ENCODE results near the gene RNGTT. TPM values are rescaled to one million over a fixed set of nuclear protein-coding genes. Genes with fewer than 3 reads are reported as not detected.
A peak's percentile ranks its signal among the peaks of the same experiment; 100 is the strongest.
"Not testable (repeated sequence)": the region's sequence is repeated elsewhere in the genome, so short reads cannot be mapped to it uniquely, and the experiment has no call there.

The RNGTT gene
- polyA plus RNA-seq, 4 donors, result 3.8 to 8.3 (median 4.7) TPM

DNA sequence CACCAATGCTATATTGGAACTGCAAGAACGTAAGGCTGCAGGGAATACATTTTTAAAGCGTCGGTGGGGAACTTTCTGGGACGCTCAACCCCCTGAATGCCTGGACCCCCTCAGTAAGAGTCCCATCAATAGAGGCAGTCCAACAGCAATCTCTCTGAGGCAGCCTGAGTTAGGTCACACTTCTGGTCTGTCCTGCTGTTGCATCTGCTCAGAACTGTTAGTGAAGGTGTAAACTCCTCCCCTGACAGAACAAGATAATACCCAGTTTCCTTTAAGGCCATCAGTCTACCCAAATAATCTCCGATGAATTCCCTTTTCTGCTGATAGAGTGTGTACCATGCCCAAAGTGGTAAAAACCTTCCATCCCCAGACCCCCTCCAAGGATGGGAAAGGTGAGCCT lies 1.1 kb upstream of the RNGTT start:
- H3K9me3 ChIP-seq (ENCODE audit: control insufficient read depth in 2 of 2, insufficient read depth in 1 of 2, low read depth in 1 of 2, low read length in 1 of 2), result peaks cover 0 to 34% of the 10 kb centered on the region in 2 donors
- peak overlapping the region in 1 of 3 donors; percentile 81 for H3K4me3 ChIP-seq (ENCODE audit: low read depth in 1 of 3, low read length in 3 of 3)
- H3K4me1 ChIP-seq (ENCODE audit: control insufficient read depth in 3 of 3, insufficient read depth in 2 of 3, low read depth in 1 of 3, low read length in 2 of 3), result peaks cover 0 to 8% (median 5%) of the 10 kb centered on the region in 3 donors
- no peaks in the 10 kb centered on the region for H3K27me3 ChIP-seq (ENCODE audit: control insufficient read depth in 3 of 3, insufficient read depth in 3 of 3, low read length in 3 of 3)
- 59 to 84% (median 74%) methylated on average over 5 of the region's 5 CpGs for WGBS, 3 donors
- FAIRE-seq, result no peak
- no peaks in the 10 kb centered on the region for H3K36me3 ChIP-seq (ENCODE audit: control insufficient read depth in 3 of 3, insufficient read depth in 2 of 3, low read depth in 1 of 3, low read length in 3 of 3)
- DNase-seq, result no peak
- no peak overlapping the region for H3K27ac ChIP-seq (ENCODE audit: low read depth in 1 of 3, low read length in 2 of 3)

DNA sequence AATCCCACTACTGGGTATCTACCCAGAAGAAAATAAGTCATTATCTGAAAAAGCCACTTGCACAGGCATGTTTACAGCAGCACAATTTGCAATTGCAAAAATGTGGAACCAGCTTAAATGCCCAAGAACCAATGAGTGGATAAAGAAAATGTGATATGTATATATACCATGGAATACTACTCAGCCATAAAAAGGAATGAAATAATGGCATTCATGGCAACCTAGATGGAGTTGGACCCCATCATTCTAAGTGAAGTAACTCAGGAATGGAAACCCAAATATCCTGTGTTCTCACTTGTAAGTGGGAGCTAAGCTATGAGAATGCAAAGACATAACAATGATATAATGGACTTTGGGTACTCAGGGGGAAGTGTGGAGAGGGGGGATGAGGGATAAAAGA lies 4.6 kb downstream of the RNGTT start:
- DNase-seq (no peak), FAIRE-seq (no peak)
- H3K27me3 ChIP-seq (ENCODE audit: control insufficient read depth in 3 of 3, insufficient read depth in 3 of 3, low read length in 3 of 3), result no peaks in the 10 kb centered on the region
- peaks cover 0 to 8% (median 0%) of the 10 kb centered on the region in 3 donors for H3K4me1 ChIP-seq (ENCODE audit: control insufficient read depth in 3 of 3, insufficient read depth in 2 of 3, low read depth in 1 of 3, low read length in 2 of 3)
- no peak overlapping the region for H3K27ac ChIP-seq (ENCODE audit: low read depth in 1 of 3, low read length in 2 of 3)
- H3K9me3 ChIP-seq (ENCODE audit: control insufficient read depth in 2 of 2, insufficient read depth in 1 of 2, low read depth in 1 of 2, low read length in 1 of 2), result peaks cover 0 to 12% of the 10 kb centered on the region in 2 donors
- peaks cover 0 to 2% (median 0%) of the 10 kb centered on the region in 3 donors for H3K36me3 ChIP-seq (ENCODE audit: control insufficient read depth in 3 of 3, insufficient read depth in 2 of 3, low read depth in 1 of 3, low read length in 3 of 3)
- H3K4me3 ChIP-seq (ENCODE audit: low read depth in 1 of 3, low read length in 3 of 3), result no peak overlapping the region

DNA sequence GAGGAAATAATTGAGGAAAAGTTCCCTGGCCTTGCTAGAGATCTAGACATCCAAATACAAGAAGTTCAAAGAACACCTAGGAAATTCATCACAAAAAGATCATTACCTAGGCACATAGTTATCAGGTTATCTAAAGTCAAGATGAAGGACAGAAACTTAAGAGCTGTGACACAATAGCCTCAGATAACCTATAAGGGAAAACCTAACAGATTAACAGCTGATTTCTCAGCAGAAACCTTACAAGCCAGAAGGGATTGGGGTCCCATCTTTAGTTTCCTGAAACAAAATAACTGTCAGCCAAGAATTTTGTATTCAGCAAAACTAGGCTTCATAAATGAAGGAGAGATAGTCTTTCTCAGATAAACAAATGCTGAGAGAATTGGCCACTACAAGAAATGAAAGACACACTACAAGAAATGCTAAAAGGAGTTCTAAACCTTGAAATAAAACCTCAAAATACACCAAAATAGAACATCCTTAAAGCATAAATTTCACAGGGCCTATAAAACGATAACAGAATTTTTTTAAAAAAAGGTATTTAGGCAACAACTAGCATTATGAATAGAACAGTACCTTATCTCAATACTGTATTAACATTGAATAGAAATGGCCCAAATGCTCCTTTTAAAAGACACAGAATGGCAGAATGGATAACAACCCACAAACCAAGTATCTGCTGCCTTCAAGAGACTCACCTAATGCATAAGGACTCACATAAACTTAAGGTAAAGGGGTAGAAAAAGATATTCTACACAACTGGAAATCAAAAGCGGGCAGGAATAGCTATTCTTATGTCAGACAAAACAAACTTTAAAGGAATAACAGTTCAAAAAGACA lies 9.7 kb downstream of the RNGTT start:
- Histone ChIP-seq H3K36me3 (ENCODE audit: control insufficient read depth in 3 of 3, insufficient read depth in 2 of 3, low read depth in 1 of 3, low read length in 3 of 3) (peaks cover 0 to 12% (median 0%) of the 10 kb centered on the region in 3 donors), H3K9me3 (ENCODE audit: control insufficient read depth in 2 of 2, insufficient read depth in 1 of 2, low read depth in 1 of 2, low read length in 1 of 2) (peaks cover 0 to 39% of the 10 kb centered on the region in 2 donors), H3K27me3 (ENCODE audit: control insufficient read depth in 3 of 3, insufficient read depth in 3 of 3, low read length in 3 of 3) (no peaks in the 10 kb centered on the region), H3K4me1 (ENCODE audit: control insufficient read depth in 3 of 3, insufficient read depth in 2 of 3, low read depth in 1 of 3, low read length in 2 of 3) (no peaks in the 10 kb centered on the region), H3K4me3 (ENCODE audit: low read depth in 1 of 3, low read length in 3 of 3) (no peak overlapping the region), H3K27ac (ENCODE audit: low read depth in 1 of 3, low read length in 2 of 3) (no peak overlapping the region)
- 97% methylated on average over 2 of the region's 2 CpGs for WGBS, 3 donors
- FAIRE-seq (no peak), DNase-seq (no peak)

DNA sequence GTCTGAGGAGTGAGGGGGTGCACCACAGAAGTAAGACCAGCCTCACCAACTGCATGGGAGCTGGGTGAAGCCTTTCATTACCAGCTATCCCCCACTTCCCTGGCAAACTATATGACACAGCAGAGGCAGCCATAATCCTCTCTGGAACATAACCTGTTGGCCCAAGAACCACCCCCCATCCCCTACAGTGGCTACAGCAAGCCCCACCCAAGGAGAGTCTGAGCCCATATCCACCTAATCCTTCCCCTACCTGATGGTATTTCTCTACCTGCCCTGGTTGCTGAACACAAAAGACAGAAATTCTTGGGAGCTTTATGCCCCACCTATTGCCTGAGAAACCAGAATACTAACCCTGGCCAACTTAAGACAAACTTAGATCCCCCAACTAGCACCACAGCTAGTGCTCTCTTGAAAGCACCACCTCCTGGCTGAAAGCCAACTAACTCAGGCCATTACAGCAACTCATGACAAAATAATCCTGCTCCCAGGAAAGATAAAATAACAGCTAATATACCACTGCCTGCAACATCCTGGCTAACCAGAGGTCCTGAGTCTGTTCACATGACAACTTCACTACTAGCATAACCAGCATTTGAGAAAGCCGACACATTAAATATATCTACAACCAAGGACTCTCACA lies 11.2 kb downstream of the RNGTT start:
- H3K27ac ChIP-seq (ENCODE audit: low read depth in 1 of 3, low read length in 2 of 3), result no peak overlapping the region
- 97 to 100% (median 100%) methylated on average over 1 of the region's 1 CpG for WGBS, 3 donors
- H3K4me1 ChIP-seq (ENCODE audit: control insufficient read depth in 3 of 3, insufficient read depth in 2 of 3, low read depth in 1 of 3, low read length in 2 of 3), result no peaks in the 10 kb centered on the region
- FAIRE-seq (no peak), DNase-seq (no peak)
- H3K36me3 ChIP-seq (ENCODE audit: control insufficient read depth in 3 of 3, insufficient read depth in 2 of 3, low read depth in 1 of 3, low read length in 3 of 3), result peaks cover 0 to 12% (median 0%) of the 10 kb centered on the region in 3 donors
- peaks cover 0 to 39% of the 10 kb centered on the region in 2 donors for H3K9me3 ChIP-seq (ENCODE audit: control insufficient read depth in 2 of 2, insufficient read depth in 1 of 2, low read depth in 1 of 2, low read length in 1 of 2)
- no peaks in the 10 kb centered on the region for H3K27me3 ChIP-seq (ENCODE audit: control insufficient read depth in 3 of 3, insufficient read depth in 3 of 3, low read length in 3 of 3)
- no peak overlapping the region for H3K4me3 ChIP-seq (ENCODE audit: low read depth in 1 of 3, low read length in 3 of 3)

DNA sequence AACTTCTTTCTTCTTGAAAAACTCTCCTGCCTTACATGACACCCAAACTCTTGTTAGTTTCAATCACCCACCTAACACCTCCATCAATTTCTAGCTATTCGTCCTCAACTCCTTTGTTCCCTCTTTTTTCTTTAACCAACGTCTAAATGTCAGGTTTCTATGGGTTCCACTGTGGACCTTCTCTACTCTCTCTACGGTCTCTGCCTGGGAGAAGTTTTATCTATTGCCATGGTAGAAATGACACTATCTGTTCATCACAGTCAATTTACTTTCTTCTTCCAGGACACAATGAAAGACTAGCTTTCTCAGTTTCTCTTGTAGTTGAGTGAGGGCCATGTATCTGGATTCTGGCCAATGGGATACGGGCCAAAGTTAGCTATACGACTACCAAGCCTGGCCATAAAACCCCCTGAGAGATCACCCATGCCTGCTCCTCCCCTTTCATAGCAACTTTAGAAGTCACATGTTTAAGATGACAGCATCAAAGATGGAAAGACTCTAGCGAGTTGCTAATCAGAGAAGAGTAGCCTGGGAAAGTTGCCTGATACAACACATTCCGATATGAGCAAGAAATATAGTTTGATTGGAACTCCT lies 17.9 kb downstream of the RNGTT start:
- Histone ChIP-seq H3K27me3 (ENCODE audit: control insufficient read depth in 3 of 3, insufficient read depth in 3 of 3, low read length in 3 of 3) (no peaks in the 10 kb centered on the region), H3K4me3 (ENCODE audit: low read depth in 1 of 3, low read length in 3 of 3) (no peak overlapping the region), H3K36me3 (ENCODE audit: control insufficient read depth in 3 of 3, insufficient read depth in 2 of 3, low read depth in 1 of 3, low read length in 3 of 3) (peaks cover 0 to under 1% (median 0%) of the 10 kb centered on the region in 3 donors), H3K4me1 (ENCODE audit: control insufficient read depth in 3 of 3, insufficient read depth in 2 of 3, low read depth in 1 of 3, low read length in 2 of 3) (no peaks in the 10 kb centered on the region), H3K27ac (ENCODE audit: low read depth in 1 of 3, low read length in 2 of 3) (no peak overlapping the region), H3K9me3 (ENCODE audit: control insufficient read depth in 2 of 2, insufficient read depth in 1 of 2, low read depth in 1 of 2, low read length in 1 of 2) (peaks cover 0 to 25% of the 10 kb centered on the region in 2 donors)
- no peak for DNase-seq
- 87 to 90% (median 87%) methylated on average over 7 of the region's 7 CpGs for WGBS, 3 donors
- FAIRE-seq, result no peak

DNA sequence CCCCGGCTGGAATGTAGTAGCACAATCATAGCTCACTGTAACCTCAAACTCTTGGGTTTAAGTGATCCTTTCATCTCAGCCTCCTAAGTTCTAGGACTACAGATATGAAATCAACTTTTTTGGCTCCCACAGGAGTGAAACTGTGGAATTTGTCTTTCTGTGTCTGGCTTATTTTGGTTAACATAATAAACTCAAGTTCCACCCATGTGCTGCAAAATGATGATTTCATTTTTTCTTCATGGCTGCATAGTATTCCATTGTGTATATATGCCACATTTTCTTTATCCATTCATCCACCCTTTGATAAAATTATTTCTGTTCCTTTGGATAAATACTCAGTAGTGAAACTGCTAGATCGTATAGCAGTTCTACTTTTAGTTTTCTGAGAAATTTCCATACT lies 29.9 kb downstream of the RNGTT start:
- DNase-seq (no peak), FAIRE-seq (no peak)
- peaks cover 0 to 18% (median 8%) of the 10 kb centered on the region in 3 donors for H3K36me3 ChIP-seq (ENCODE audit: control insufficient read depth in 3 of 3, insufficient read depth in 2 of 3, low read depth in 1 of 3, low read length in 3 of 3)
- H3K4me1 ChIP-seq (ENCODE audit: control insufficient read depth in 3 of 3, insufficient read depth in 2 of 3, low read depth in 1 of 3, low read length in 2 of 3), result no peaks in the 10 kb centered on the region
- H3K27ac ChIP-seq (ENCODE audit: low read depth in 1 of 3, low read length in 2 of 3), result no peak overlapping the region
- H3K4me3 ChIP-seq (ENCODE audit: low read depth in 1 of 3, low read length in 3 of 3), result no peak overlapping the region
- H3K27me3 ChIP-seq (ENCODE audit: control insufficient read depth in 3 of 3, insufficient read depth in 3 of 3, low read length in 3 of 3), result no peaks in the 10 kb centered on the region
- 93 to 100% (median 99%) methylated on average over 2 of the region's 2 CpGs for WGBS, 3 donors
- peaks cover 0 to 18% of the 10 kb centered on the region in 2 donors for H3K9me3 ChIP-seq (ENCODE audit: control insufficient read depth in 2 of 2, insufficient read depth in 1 of 2, low read depth in 1 of 2, low read length in 1 of 2)

DNA sequence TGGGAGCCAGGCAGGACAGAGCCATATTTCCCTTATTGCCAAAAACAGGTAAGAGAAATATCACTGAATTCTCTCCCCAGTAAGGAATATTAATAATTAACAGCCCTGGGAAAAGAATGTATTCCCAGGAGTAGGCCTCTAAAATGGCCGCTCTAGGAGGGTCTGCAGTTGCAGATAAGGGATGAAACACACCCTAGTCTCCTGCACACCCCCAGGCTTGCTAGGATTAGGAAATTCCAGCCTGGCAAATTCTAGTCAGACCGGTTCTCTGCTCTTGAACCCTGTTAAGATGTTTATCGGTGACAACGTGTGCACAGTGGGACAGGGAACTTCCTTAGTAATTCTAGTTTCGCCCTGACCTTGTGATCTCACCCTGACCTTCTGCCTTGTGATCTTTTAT lies 31.4 kb downstream of the RNGTT start:
- not testable (repeated sequence) for H3K27ac ChIP-seq (ENCODE audit: low read depth in 1 of 3, low read length in 2 of 3); H3K27me3 ChIP-seq (ENCODE audit: control insufficient read depth in 3 of 3, insufficient read depth in 3 of 3, low read length in 3 of 3); FAIRE-seq; DNase-seq; H3K4me1 ChIP-seq (ENCODE audit: control insufficient read depth in 3 of 3, insufficient read depth in 2 of 3, low read depth in 1 of 3, low read length in 2 of 3); H3K4me3 ChIP-seq (ENCODE audit: low read depth in 1 of 3, low read length in 3 of 3)
- peaks cover 0 to 23% (median 8%) of the 10 kb centered on the region in 3 donors for H3K36me3 ChIP-seq (ENCODE audit: control insufficient read depth in 3 of 3, insufficient read depth in 2 of 3, low read depth in 1 of 3, low read length in 3 of 3)
- H3K9me3 ChIP-seq (ENCODE audit: control insufficient read depth in 2 of 2, insufficient read depth in 1 of 2, low read depth in 1 of 2, low read length in 1 of 2), result peaks cover 0 to 18% of the 10 kb centered on the region in 2 donors
- 88 to 95% (median 90%) methylated on average over 5 of the region's 5 CpGs for WGBS, 3 donors

DNA sequence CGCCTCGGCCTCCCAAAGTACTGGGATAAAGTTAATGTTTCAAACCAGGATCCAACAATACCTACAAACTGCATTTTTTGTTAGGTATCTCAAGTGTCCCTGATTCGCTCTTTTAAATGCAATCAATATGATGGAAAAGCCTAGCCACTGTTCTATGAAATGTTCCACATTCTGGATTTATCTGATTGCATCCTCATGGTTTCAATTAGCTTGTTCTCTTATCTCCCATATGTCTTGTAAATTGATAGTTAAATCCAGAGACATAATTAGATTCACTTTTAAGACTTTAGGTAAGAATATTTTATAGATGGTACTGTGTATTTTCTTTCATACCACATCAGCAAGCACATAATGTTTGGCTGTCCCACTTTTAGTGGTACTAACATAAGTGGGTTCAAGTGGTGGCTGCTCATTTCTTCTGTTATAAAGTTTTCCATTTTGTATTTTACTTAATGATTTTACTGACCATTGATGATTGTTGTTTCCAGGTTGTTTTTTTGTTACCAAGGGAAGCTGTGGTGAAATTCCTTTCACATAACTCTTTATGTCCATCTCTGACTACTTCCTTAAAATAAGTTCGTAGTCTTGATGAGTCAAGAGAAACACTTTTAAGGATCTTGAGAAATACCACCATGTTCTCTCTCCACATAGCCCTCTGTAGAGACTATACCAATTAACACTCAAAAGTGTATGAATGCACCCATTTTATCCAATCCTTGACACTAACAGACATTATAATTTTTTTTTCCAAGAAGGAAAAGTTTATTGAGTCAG lies 40.5 kb downstream of the RNGTT start:
- WGBS, 3 donors, result 94 to 97% (median 96%) methylated on average over 4 of the region's 4 CpGs
- FAIRE-seq, result no peak

More for the DNA sequence above, 40.5 kb downstream of the RNGTT start:
- Histone ChIP-seq H3K36me3 (ENCODE audit: control insufficient read depth in 3 of 3, insufficient read depth in 2 of 3, low read depth in 1 of 3, low read length in 3 of 3) (peaks cover 0 to 14% (median 4%) of the 10 kb centered on the region in 3 donors), H3K27ac (ENCODE audit: low read depth in 1 of 3, low read length in 2 of 3) (no peak overlapping the region), H3K9me3 (ENCODE audit: control insufficient read depth in 2 of 2, insufficient read depth in 1 of 2, low read depth in 1 of 2, low read length in 1 of 2) (no peaks in the 10 kb centered on the region), H3K4me1 (ENCODE audit: control insufficient read depth in 3 of 3, insufficient read depth in 2 of 3, low read depth in 1 of 3, low read length in 2 of 3) (no peaks in the 10 kb centered on the region), H3K4me3 (ENCODE audit: low read depth in 1 of 3, low read length in 3 of 3) (no peak overlapping the region), H3K27me3 (ENCODE audit: control insufficient read depth in 3 of 3, insufficient read depth in 3 of 3, low read length in 3 of 3) (no peaks in the 10 kb centered on the region)
- DNase-seq, result no peak

All from small intestine (tissue), 7 donors.